Hepatocyte (in vitro differentiated cells): ENCODE measurements around the gene REV3L.

ENCODE experiments used
- CTCF ChIP-seq: fragments of 200-600 bp; sonication (generic); IDR thresholded peaks from 2 replicates; pipeline ENCODE4 v1.5.1; 2016; ENCODE audit warnings: antibody characterized with exemption, mild to moderate bottlenecking; ENCODE audit not compliant: poor library complexity
- EZH2 ChIP-seq: fragments of 200-600 bp; sonication (generic); IDR thresholded peaks from 2 replicates; pipeline ENCODE4 v1.6.1; 2016; ENCODE audit warnings: antibody characterized with exemption, mild to moderate bottlenecking, borderline replicate concordance

DNA sequence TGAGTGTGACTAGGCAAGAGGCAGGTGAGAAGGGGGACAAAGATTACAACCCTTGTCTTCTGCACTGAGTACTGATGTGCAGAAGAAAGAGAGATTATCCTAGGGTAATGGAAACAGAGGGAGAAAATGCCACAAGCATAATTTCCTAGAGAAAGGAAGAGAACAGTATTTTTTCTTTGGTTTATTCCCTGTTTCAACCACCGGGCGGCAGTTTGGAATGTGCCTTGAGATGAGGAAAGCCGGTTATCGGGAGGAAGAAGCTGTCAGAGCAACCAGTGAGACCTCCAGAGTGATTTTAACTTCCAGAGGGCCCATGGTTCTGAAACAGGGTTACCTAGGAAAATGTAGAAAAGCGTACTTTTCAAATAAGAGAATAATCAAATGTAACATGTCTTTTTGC, 121.4 kb downstream of the REV3L start:
- TF ChIP-seq CTCF (peak; percentile 51), EZH2 (no peak)
